ENCODE results near the gene APBB2.
"Not testable (repeated sequence)": the region's sequence is repeated elsewhere in the genome, so short reads cannot be mapped to it uniquely, and the experiment has no call there.

APBB2 gene

DNA sequence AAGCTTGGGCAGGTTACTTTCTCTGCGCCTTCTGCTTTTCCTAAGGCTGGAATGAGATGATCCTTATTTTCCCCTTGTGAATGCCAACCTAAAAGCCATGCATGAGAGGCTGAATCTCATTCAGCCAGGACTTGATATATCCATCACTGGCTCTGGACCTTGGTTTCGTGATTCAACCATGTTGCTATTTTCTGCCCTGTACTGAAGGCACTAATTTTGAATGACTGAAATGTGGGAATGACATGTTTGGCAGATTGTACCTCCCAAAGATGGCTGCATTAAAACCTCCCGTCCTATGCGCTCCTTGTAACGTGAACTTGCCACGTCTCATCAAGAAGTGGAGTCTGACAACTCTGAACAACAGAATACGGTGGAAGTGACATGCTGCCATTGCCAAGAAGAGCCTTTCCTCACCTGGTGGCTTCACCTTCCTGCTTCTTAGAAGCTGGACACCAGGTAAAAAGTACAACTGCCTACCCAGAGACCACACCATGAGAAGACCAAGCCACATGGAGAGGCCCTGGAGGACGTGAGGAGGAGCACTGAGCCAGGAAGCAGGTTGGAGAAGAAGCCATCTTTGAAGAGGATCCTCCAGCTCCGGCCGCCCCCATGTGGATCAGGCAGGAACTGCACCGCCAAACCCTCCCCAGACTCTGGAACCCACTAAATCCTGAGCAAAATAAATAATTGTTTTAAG lies 290.1 kb downstream of the APBB2 start:
- peak; percentile 47 for DNase-seq

DNA sequence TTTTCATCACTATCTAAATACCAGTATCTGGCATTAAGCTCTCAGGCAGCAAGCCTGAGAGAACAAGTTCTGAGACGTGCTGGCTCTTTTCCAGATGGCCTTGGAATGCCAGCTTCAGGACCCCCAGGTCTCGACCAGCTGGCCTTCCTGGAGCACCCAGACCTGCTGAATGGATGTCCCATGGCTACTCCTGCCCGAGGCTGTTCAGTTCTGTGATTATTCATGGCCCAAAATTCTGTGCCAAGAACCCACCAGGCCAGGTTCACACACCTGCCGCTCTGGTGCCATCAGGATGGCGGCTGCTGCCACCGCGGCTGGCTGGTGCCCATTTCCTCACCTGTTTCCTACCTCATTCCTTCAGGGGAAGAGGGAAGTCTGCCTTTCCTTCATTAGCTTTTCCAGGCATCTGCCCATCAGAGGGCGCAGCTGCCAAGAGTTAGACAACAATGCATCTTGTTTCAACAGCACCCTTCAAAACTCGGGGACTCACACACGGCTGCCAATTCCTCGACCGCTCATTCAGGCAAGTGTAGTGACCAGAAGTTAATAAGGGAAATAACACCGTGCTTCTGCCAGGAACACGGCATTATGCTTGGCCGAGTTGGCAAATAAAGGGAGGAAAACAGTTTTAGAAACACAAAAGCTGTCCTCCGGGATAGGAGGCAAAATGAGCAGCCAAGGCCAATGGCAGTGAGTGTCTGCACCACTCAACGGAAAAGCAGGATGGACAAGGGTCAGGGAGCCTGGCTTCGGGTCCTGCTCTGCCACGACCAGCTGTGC lies 290.8 kb downstream of the APBB2 start:
- no peak for DNase-seq

- DNase-seq, result not testable (repeated sequence)
Observed at GRCh38 chr4:40919976-40920375, 294.4 kb downstream of the APBB2 start.

- DNase-seq, result no peak
Observed at GRCh38 chr4:40918330-40918729, 296.0 kb downstream of the APBB2 start.

DNA sequence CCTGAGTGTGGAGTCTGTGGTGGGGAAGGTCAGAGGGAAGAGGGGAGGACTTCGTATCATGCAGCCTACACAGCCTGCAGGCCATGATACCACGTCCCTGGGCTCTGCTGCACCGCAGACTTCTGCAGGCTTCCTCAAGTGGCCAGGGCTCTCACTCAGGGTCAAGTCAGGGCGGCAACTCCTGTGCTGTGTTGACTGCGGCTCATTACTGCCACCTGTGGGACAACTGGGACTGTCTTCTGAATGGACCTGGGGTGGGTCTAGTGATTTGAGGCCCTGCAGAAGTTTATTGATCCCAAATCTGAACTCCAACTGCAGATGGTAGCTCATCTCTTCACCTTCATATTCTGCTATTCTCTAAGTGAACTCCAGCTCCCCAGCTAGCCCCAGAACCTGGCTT lies 297.5 kb downstream of the APBB2 start:
- no peak for DNase-seq

DNA sequence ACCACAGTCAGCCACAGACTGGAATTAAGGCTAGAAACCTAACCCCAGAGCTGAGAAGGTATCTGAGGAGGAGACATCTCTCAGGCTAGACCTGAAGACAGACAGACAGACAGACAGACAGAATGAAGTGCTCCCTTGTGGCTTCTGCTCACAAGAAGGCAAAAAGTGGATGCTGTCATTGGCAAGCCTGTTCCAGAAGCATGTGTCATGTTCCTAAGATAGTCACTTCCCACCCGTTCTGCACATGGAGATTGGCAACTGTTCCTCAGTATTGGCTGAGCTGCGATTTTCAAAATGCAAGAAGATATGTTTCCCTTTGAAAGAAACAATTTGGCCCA lies 298.2 kb downstream of the APBB2 start:
- no peak for DNase-seq

DNA sequence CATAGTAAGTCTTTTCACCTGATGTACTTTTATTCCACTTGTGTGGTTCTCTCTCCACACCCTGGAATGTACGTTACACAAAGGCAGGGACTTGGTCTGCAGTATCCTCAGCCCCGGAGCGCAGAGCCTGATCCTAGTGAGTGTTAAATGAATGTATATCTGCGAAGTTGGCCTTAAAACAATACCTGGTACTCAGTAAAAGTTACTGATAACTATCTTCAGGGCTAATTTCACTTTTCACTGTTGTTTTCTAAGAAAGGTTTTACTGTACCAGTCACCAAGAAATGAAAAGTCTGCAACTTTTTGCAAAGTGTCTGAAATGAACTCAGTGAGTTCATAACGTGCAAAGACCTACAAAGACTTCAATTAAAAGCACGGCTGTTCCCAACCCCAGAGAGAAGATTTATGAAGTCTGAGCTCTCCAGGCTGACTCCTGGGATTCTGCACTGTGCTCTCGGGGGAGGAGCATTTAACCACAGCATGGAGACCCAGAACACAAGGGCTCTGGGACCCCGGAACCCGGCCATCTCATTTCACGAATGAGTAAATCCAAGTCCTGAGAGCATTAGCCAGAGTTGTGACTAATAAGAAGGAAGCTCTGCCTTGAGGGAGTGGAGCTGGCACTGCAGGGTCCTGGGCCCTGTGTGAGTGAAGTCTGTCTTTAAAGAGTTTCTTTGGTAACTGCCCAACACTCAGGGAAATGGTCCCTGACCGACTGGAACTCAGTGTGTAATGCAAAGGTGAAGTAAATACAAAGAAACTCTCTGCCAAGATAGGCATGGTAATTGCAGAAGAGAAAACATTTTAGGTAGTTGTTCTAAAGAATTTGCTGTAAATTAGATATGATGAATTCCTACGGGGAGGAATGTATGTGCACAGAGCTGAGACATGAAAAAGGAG lies 298.8 kb downstream of the APBB2 start:
- DNase-seq, result no peak

DNA sequence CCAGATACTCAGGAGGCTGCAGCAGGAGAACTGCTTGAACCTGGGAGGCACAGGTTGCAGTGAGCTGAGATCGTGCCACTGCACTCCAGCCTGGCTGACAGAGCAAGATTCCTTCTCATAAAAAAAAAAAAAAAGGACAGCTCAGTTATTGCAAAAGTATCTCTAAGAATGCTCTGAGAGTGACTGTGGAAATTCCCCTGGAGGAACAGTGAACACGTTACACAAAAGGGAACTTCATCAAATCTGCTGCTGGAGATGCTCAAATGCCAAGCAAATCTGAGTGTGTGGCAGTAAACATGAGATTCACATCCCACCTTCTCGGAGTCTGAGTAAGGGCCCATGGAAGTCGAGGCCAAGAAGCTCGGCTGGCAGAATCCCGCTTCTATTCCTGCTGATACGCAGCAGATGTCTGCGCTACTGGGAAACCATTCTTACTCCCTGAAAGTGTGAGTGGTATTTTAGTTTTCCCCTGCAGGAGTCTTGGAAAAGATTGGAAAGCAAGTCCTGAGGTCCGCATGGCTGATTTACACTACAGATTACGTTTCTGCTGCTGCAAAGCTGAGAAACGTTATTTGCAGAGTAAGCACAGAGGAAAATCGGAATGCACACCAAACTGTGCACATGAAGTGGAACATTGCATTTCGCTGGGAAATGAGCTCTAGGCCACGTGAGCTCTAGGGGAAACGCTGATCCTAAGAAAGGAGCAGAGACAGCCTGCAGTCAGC lies 301.7 kb downstream of the APBB2 start:
- no peak for DNase-seq

DNA sequence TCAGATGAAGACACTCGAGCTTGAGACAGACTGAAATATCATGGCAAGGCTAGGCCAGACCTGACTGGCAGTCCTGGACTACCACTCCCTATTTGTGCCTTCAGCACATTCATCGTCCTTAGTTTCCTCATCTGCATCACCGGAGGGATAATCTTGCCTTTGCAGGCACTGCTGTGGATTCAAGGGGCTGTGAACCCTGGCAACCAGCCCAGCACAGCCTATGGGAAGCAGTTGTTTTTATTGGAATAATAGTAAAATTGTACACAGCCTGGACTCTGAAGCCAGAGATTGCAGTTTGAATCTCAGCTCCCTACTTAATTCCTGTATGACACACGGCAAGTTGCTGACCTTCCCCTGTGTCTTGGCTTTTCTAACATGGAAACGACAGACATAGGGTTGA lies 303.6 kb downstream of the APBB2 start:
- no peak for DNase-seq

- DNase-seq, result no peak
Observed at GRCh38 chr4:40909363-40909876, 304.9 kb downstream of the APBB2 start.

DNA sequence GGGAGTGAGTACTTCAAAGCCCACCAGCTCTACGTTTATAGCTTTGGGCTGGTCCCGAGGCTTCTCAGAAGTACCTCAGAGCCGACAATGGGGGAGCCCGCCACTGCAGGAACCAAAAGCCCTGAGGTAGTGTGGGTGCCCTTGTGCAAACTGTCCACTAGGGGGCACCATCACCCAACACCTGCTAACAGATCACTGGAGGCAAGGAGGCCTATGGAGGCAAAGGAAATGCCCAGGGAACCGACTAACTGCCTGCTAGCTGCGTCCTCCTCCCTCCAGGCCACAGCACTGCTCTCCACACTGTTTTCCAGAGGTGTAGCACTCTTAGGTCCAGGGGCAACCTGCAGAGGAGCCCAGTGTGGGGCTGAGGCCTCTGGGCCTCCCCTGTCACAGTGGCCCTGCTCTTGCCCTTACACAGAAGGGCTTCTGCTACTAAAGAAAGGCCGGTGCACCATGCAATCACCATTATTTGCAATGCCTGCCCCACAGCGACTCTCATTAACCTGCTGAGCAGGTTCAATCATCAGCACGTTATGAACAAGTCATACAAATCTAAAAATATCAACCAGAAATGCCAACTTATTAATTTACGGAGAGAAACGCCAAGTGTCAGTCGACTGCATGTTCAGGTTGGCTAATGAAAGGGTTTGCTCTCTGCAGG lies 305.5 kb downstream of the APBB2 start:
- peak; percentile 59 for DNase-seq

GRCh38 chr4:40908297-40908696 lies 306.0 kb downstream of the APBB2 start:
- no peak for DNase-seq

GRCh38 chr4:40905414-40905813 lies 308.9 kb downstream of the APBB2 start:
- no peak for DNase-seq

- not testable (repeated sequence) for DNase-seq
Observed at GRCh38 chr4:40900531-40900930, 313.8 kb downstream of the APBB2 start.

GRCh38 chr4:40897557-40898203 lies 316.7 kb downstream of the APBB2 start:
- DNase-seq, result peak; percentile 79

GRCh38 chr4:40890764-40891163 lies 323.6 kb downstream of the APBB2 start:
- DNase-seq, result no peak

- no peak for DNase-seq
Observed at GRCh38 chr4:40890199-40890598, 324.1 kb downstream of the APBB2 start.

- DNase-seq, result no peak
Observed at GRCh38 chr4:40888933-40889332, 325.4 kb downstream of the APBB2 start.

GRCh38 chr4:40887764-40888131 lies 326.6 kb downstream of the APBB2 start:
- no peak for DNase-seq

GRCh38 chr4:40886931-40887763 lies 327.2 kb downstream of the APBB2 start:
- DNase-seq, result no peak

DNA sequence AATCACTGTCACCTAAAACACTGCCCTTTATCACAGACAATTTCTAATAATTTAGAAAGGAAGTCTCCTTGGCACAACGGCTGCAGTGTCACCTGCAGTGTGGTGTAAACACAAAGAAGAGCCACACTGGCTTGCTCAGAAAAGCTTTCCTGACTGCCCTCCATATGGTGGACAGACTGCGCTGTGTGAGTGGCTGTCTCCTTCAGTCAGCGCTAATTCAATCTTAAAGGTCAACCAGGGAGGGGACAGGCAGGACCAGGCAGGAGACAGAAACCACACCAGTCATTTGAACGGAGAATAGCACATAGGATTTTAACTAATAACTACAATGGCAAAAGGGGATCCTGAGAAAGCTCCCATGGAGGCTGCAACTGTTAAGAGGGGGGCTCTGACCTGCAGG lies 332.5 kb downstream of the APBB2 start:
- DNase-seq, result no peak
